Measurements from ENCODE around the gene ABCE1.

ABCE1 gene

DNA sequence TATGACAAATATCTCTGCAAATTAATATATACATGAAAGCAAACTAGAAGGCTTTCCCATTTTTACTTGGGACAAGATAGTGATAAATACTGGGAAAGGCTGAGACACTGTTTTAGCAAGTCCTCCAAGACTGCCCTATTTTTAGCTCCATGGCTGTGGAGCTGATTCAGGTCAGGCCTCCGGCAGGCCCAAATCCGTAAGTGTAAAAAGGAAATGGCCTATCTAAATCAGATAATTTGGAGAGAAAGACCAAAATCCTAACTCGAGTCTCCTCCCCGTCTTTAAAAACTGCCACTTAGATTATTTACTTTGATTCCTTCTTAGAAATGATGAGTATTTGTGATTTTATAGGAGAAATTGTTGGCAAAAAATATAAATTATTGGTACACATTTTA, 79.4 kb downstream of the ABCE1 start:
- DNase-seq (ENCODE audit: low read depth in 2 of 2): no peak

DNA sequence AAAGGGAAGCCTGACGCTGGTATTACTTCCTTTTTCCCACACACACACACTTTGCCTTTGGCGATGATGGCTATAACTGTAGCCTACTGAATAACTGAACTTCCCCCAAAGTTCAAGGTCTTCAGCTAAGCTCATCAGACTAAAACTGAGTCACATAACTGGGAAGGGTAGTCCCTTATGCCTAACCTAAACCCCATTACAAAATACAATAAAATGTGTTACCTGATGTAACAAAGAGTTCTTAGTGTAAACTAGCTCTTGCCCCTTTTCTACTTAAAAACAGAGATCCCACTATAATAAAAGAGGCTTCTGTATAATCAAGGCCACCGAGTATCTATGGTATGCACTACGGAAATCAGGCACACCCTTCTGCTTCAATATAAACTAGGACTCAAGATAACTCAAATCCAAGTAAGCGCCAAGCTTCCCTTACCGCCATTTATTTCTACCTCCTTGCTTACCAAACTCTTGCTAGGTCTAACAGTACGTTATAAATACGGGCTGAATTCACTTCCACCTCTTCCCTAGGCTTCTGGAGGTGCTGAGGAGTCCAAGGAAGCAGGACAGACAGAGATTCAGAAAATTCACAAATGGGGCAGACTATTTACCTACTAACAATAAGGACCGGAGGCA, 79.9 kb downstream of the ABCE1 start:
- DNase-seq (ENCODE audit: low read depth in 2 of 2): no peak

DNA sequence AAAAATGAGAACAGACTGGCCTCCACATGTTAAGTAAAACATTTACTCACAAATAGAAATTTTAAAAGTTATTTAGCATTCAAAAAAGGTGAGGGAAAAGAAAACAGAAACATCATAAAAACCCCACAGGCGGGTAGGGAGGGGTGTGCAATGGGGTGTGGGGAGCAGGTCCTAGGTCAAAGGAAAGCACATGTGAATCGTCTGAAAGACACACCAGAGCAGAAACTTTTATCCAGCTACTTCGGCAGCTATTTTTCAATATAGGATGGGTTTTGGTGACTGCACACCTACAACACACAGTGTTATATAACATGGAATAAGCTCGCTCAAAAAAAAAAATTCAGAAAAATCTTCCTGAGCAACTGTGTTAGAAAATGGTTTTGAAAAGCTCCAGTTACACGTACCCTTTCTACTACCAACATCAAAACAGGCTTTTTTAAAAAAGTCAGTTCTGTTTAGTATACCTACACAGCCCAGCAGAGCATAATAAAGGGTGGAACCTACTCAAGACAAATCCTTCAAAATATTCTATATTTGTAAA, 80.7 kb downstream of the ABCE1 start:
- no peak for DNase-seq (ENCODE audit: low read depth in 2 of 2)
